GM23338 (cell line): ENCODE data around the gene ADGB.

ENCODE experiments used
- CREB1 ChIP-seq: fragments of 250-450 bp; sonication (Bioruptor Pico); IDR thresholded peaks from 2 replicates; pipeline ENCODE4 v1.5.0; 2020; ENCODE audit warnings: low read depth, mild to moderate bottlenecking, moderate library complexity
- CTCF ChIP-seq, 2 experiments: fragments of 200-600 bp in 1 of 2; sonication (generic) in 1 of 2; conservative IDR thresholded peaks; 2 replicates each; pipeline versions ENCODE4 v1.5.1 to v1.6.1; 2016 to 2017; ENCODE audit warnings: antibody characterized with exemption in 2 of 2, low read depth in 2 of 2, mild to moderate bottlenecking in 2 of 2, moderate library complexity in 1 of 2

- TF ChIP-seq CTCF (conservative IDR thresholded peaks at IDR 0.05; ENCODE audit: low read depth in 2 of 2) (no peak), CREB1 (CRISPR knock-in tag) (no peak)
Measured at GRCh38 chr6:146679386-146679785, 80.6 kb downstream of the ADGB start.
